ENCODE data around the gene APOL3.
"Not testable (repeated sequence)": the region's sequence is repeated elsewhere in the genome, so short reads cannot be mapped to it uniquely, and the experiment has no call there.

Gene APOL3

DNA sequence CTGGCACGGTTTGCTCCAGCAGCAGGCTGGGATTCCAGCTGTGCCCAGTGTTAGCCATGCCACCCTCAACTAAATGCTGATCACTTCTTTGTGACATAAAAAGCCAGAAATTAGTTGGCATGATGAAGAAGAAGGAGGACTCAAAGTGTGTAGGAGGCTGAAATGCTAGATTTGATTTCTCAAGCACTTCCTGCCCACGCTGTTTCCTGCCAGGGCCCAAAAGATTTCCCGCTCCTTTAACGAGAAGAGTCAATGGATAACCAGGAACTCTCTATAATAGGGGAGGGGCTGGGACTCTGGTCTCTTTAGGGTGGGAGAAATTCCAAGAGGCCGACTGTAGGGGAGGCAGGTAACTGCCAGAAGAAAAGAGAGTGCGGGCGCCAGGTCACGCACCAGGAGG is 26.4 kb downstream of the APOL3 start:
- DNase-seq (ENCODE audit: low read depth), result no peak

- no peak for DNase-seq (ENCODE audit: low read depth)
Measured at GRCh38 chr22:36131907-36132306, 28.6 kb downstream of the APOL3 start.

DNA sequence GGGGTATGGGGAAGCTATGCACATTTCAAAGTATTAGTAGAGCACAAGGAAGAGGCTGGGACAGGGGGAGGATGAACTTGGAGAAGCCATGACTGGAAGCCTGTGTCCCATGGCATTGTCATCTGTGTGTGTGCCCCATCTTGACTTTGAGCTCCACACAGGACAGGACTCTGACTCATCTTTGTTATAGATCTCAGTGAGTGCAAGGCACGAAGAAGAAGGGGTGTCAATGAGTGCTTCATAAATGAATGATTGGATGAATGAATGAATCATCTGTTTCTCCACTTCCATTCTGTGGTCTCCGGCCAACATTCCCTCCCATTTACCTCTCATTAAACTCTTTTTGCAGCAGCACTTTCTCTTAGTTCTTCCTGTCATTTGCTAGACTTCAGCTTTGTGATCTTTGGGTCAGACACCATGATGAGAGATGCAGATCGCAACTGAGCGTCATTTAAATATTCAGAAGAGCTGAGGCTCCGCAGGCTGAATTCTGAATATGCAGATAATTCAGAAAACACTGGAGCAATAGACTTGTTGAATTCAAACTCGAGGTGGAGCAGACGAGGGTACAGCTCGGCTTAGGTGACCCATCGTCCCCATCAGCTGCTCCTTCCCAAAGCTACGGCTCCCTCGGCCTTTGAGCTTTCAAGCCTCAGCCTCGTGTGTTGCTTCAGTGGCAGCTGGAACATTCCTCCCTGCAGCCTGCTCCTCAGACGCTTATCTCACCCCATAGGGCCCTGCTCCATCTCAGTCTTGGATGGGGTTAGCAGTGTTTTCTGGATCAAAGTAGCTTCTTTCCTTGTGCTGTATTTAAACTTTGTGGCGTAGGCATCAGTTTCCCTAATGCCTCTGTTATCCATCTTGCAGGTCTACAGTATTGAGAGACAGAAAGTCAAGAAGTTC is 30.8 kb downstream of the APOL3 start:
- no peak for DNase-seq (ENCODE audit: low read depth)

GRCh38 chr22:36129071-36129470 is 31.5 kb downstream of the APOL3 start:
- no peak for DNase-seq (ENCODE audit: low read depth)

- DNase-seq (ENCODE audit: low read depth), result no peak
Measured at GRCh38 chr22:36125994-36126531, 34.5 kb downstream of the APOL3 start.

- DNase-seq (ENCODE audit: low read depth), result no peak
Measured at GRCh38 chr22:36125434-36125833, 35.1 kb downstream of the APOL3 start.

DNA sequence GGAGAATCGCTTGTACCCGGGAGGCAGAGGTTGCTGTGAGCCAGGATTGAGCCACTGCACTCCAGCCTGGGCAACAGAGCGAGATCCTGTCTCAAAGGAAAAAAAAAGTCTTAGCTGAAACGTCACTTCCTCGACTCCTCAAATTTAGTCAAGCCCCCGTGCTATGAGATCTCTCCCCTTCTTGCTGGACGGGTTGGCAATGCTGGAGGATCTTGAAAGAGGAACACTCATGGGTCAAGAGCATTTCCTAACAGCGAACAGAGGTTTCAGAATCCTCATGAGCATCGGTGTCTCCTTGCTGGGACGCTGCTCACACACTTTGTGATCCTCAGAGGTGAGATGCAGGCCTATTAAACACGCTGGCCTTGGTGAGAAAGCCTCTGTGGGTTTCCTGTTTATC is 35.9 kb downstream of the APOL3 start:
- DNase-seq (ENCODE audit: low read depth), result no peak

DNA sequence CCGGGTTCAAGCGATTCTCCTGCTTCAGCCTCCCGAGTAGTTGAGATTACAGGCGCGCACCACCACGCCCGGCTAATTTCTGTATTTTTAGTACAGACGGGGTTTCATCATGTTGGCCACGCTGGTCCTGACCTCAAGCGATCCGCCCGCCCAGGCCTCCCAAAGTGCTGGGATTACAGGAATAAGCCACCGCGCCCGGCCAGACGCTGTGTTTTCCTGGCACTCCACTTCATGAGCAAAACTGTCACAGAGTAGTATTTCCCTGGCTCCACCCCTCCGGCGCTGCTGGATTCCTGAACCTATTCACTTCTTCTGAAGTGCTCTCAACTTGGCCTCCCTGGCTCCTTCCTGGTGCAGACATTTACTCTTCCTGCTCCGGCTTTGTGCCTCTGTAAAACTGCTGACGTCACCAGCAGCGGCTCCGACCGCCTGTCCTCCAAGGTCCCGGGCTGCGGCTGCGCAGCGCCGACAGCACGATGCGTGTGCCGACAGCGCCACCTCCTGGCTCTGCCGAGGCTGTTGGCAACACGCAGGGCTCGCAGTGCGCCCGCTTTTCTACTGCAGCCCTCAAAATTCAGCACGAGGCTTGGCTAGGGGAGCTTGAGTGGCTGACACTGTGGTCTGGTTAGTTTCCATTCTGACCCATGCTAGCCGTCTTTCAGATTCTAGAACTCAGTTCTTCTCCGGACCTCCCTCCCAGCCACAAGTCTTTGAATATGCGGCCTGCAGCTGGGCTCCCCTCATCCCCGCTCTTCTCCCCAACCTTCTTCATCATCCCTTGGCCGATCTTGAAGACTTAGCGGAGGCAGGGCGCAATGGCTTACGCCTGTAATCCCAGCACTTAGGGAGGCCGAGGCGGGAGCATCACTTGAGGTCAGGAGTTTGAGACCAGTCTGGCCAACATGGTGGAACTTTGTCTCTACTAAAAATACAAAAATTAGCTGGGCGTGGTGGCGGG is 36.6 kb downstream of the APOL3 start:
- DNase-seq (ENCODE audit: low read depth), result peak; percentile 90

- DNase-seq (ENCODE audit: low read depth), result not testable (repeated sequence)
Measured at GRCh38 chr22:36120621-36121351, 39.8 kb downstream of the APOL3 start.

DNA sequence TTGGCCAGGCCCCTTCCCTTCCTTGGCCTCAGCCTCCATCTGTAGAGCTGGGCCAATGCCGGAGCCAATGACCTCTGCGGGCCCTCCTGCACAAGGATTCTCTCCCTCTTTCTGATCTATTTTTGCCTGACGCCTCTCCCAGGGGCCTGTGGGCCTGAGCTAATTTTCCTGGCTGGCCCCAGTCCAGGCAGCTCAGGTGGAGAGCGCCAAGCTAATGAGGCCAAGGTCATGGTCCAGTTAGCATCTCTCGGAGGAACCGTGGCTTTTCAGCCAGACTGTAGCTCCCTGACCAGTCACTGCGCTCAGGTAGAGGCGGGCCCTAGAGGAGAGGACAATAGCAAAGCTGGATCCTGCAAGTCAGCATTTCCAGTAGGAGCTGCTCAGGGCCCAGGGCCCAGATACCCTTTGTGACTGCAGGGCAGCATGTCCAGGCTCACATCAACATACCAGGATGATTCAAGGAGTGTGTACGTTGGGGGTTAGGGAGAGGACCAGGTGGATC is 43.5 kb downstream of the APOL3 start:
- no peak for DNase-seq (ENCODE audit: low read depth)

DNA sequence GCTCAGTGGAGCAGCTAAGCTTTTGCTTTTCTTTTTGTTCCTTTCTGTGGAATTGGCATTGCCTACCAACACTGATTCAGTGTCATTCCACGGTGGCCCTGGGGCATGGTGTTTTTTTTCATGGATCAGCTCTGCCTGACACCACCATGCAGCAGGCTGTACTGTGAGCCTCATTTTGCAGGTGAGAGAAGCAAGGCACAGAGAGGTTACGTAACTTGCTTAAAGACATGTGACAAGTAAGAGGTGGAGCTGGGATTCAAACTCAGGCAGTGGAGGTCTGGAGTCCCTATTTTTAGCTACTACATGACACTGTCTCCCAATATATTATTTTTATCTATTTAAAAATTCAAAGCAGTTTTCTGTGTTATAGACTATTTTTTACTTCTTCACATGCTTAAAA is 44.4 kb downstream of the APOL3 start:
- no peak for DNase-seq (ENCODE audit: low read depth)

- no peak for DNase-seq (ENCODE audit: low read depth)
Measured at GRCh38 chr22:36113121-36113520, 47.4 kb downstream of the APOL3 start.

- DNase-seq (ENCODE audit: low read depth), result no peak
Measured at GRCh38 chr22:36111316-36111715, 49.2 kb downstream of the APOL3 start.

DNA sequence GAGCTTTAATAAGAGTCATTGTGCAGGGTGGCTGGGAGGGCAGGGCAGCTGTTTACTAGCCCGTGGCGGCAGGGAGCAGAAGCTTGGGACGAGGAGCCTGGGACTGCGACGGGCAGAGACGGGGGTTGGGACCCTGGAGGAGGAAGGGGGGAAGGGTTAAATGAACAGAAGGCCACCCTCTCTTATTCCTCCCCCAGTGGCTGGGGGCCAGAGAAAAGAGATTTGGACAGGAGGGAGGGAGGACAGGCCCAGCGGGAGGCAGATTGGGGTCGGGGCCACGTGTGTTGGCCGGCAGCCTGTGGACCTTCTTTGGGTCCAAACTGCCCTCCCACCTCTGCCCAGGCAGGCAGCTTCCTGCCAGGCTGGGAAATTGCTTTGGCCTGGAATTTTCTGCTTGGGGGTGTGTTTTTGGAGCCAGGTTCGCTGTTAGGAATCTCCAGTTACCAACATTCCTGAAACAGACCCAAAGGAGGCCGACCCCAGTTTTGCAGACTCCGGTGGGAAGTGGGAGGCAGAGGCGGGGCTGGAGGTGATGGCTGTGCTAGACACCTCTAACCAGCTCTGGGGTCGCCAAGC is 50.2 kb downstream of the APOL3 start:
- DNase-seq (ENCODE audit: low read depth), result no peak

GRCh38 chr22:36107436-36107835 is 53.1 kb downstream of the APOL3 start:
- no peak for DNase-seq (ENCODE audit: low read depth)

- no peak for DNase-seq (ENCODE audit: low read depth)
Measured at GRCh38 chr22:36106910-36107309, 53.6 kb downstream of the APOL3 start.

DNA sequence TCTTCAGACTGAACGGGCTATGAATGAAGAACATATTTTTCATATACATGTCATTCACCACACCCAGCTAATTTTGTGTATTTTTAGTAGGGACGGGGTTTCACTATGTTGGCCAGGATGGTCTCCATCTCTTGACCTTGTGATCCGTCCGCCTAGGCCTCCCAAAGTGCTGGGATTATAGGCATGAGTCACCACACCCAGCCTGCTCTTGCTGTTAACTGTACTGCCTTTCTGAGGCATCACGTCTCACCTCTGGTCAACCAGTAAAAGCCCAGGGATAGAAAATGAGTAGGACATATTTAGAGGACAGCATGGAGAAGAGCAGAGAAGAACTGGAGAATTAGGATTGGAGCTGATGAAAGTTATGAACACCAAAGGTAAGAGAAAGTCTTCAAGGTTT is 55.6 kb downstream of the APOL3 start:
- DNase-seq (ENCODE audit: low read depth), result no peak

GRCh38 chr22:36104435-36104834 is 56.1 kb downstream of the APOL3 start:
- DNase-seq (ENCODE audit: low read depth), result no peak

- DNase-seq (ENCODE audit: low read depth), result no peak
Measured at GRCh38 chr22:36103891-36104290, 56.7 kb downstream of the APOL3 start.

- DNase-seq (ENCODE audit: low read depth), result no peak
Measured at GRCh38 chr22:36102995-36103394, 57.6 kb downstream of the APOL3 start.

GRCh38 chr22:36101756-36102155 is 58.8 kb downstream of the APOL3 start:
- DNase-seq (ENCODE audit: low read depth), result no peak

Data from fibroblast of the conjunctiva (primary cell).